HG03558 (cell line): Measurements from ENCODE around the gene MAPK8.

ENCODE experiments used
- ATAC-seq: cut with Tn5 transposase; IDR thresholded peaks from one replicate; pipeline ENCODE4 v1.9.1; 2021; ENCODE audit warnings: moderate number of reproducible peaks; ENCODE audit not compliant: unreplicated experiment; ENCODE audit errors: extremely low read depth

Gene MAPK8

DNA sequence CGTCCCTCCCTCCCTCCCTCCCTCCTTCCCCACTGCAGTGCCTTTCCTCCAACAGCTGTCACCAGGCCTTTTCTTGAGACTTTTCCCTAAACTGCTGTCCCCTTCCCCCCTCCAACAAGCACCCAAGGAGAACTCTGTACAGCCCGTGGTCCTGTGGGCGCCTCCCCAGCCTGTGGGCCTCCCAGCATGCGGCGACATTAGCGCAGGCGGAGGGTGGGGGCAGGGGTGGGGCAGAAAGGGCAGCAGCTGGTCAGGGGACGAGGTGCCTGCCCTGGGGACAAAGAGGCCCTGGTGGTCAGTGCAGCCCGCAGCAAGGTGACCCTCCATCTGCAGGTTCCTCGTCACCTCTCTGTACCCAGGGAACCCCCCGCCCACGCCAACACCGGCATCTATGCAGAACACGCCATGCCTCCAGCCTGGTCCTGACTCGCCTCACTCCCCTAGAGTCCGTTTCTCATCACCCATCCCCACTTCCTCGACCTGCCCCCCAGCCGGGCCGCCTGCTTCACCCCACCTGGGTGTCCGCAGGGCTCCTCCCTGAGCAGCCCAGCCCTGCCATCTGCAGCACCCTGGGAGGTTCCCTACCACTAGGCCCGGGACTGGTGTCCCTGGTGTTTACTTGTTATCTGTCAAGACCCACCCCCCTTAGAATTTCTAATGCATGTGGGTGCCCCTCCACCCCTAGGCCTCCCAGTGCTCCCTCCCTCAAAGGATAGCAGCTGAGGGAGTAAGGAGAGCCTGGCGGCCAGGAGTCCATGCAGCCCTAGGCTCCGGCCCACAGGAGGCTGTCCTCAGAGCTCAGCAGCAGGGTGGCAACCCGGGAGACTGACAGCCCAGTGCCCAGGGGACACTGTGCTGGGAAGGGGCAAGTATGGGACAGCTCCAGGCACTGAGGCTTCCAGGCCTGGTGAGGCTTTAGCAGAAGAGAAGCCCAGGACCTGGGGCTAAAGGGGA, 150.6 kb downstream of the MAPK8 start:
- ATAC-seq = no peak

DNA sequence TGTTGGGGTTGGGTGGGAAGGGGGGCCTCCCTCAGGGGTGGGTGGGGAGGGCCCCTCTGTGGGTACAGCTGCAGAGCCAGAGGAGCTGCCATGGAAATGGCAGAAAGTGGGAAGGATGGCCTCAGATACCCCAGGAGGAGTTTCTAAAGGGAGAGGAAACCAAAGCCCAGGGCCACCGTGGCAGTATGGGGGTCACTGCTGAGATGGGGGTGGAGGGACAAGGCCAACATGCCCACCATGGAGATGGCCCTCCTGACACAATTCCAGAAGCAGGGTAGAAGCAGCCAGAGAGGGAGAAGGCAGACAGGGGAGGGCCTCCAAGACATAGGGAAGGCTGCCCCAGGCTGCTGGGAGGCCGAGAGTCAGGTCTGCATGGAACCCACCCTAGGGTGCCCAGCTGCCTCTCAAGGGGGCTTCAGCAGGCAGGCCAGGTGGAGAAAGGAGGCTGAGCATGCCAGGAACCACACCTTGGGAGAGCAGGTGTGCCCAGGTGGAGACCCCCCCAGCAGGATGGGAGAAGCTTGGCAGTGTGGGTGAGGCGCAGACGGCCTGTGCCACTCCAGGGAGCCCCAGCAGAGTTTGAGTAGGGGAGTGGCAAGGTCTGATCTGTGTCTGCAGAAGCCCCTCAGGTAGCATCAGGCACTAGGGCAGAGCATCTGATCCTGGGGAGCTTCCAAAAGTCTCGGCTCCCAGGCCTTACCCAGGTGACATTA, 151.6 kb downstream of the MAPK8 start:
- no peak for ATAC-seq

DNA sequence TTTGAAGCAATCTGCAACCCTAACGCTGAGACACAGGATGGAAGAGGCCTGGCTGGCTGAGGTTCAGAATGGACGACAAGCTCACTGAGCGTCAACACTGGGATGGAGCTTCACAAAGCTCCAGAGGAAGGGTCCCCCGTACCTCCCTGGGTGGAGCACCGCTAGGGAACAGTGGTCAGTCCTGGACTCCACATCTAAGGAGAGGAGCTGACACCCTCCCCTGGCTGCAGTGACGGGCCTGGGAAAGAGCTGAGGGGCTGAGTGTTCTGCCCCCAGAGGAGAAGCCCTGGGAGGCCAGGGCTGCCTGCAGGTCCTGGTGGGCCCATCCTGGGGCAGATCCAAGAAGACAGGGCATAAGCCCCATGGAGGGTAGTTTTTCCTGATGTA, 152.2 kb downstream of the MAPK8 start:
- no peak for ATAC-seq

DNA sequence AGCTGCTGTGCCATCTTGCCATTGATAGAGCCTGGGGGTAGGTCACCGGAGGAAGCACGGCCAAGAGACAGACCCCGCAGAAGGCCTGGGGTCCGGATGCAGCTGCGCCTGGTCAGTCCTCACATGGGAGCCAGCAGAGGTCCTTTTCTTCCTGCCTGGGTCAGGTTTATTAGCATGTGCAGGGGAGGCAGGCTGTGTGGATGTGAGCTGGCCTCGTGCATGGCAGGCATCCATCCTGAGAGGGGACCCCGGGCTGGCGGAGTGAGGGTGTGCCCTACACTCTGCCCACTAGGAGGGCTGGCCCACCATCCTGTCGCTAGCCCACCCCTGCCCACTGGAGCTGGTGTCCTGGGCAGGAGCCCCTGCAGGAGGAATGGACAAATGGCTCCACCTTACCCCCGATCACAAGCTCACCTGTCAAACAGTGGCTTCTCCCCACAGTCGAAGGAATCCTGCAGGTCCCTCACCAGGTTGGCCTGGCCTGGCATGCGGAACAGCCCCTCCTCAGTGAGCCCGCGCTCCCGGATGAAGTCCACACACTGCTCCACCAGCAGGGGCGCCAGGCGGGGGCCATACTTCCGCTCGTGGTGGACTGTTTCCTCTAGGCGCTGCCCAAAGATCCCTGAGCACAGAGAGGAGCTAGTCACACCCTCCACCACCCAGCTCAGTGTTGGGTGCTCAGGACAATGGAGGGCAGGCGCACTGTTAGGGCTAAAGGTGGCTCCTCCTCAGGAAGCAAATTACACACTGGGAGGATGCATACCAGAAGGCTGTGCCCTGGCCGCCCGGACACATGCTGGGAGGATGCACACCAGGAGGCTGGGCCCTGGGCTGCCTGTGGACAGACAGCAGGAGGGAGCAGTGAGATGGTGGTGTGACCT, 153.0 kb downstream of the MAPK8 start:
- ATAC-seq = no peak

DNA sequence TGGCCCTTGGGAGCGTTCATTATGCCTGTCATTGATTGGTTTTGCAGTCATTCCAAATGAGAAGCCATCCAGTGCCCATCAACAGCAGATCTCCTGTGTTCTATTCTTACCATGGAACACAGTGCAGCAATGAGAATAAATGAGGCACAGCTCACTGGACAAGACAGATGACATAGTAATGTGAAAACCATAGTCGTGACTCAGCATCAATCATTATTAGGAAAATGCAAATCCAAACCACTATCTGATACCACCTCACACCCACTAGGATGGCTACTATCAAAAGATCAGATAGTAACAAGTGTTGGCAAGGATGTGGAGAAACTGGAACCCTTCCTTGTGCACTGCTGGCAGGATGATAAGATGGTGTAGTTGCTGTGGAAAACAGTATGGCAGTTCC, 153.7 kb downstream of the MAPK8 start:
- ATAC-seq = no peak

DNA sequence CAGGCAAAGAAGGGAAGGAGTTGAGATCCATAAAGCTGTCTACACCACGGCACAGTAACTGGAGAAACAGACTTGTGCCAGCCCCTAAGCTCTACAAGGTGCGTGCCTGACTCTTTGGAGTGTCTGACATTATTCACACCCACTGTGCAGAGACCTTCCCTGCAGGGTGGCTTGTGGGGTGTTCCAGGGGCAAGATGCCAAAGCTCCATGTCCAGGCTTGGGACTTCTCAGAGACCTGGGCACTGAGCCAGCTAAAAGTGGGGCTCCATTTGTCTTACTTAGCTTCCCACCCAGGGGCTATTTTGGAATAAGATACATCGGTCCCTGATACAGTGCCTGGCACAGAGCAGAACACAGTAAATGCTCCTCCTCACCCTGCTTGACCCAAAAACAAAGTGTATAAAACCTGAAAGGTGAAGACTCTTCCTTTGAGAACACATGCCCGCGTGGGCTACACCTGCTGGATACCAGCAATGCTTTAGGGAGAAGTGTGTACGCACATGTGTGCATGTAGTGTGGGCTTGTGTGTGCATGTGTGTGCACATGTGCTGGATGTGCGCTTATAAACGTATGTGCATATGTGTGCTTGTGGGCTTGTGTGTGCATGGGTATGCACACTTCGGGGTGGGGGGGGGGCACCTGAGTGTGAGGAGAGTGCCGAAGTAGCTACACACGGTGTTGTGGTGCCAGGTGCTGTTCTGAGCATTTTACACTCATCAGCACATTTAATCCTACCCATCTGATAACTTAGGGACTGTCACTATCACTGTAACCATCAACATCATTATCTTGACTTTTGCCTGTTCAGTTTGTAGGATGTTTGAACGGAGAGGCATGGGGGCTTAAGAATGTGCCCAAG, 155.4 kb downstream of the MAPK8 start:
- ATAC-seq = no peak

DNA sequence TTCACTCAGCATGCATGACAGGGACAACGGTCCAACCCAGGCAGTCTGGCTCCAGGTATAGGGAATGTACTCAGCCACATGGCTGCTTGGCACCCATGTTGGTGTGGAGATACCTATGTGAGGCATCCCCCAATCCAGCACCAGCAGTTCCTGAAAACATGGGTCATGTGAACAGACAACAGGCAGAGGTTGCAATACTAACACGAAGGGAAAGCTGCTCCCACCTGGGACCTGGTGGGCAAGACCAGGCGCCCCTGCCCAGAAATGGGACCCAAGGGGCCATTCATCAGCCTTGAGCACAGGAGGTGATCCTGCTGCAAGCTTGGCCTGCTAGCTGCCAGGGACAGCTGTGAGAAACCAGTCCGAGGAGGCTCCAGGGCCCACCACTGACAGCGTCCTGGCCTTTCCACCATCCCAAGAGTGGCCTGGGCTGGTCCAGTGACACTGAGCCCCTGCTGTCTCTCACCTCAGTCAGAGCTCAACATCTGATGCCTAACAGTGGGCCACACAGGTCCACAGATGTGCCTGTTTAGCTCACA, 156.1 kb downstream of the MAPK8 start:
- no peak for ATAC-seq

DNA sequence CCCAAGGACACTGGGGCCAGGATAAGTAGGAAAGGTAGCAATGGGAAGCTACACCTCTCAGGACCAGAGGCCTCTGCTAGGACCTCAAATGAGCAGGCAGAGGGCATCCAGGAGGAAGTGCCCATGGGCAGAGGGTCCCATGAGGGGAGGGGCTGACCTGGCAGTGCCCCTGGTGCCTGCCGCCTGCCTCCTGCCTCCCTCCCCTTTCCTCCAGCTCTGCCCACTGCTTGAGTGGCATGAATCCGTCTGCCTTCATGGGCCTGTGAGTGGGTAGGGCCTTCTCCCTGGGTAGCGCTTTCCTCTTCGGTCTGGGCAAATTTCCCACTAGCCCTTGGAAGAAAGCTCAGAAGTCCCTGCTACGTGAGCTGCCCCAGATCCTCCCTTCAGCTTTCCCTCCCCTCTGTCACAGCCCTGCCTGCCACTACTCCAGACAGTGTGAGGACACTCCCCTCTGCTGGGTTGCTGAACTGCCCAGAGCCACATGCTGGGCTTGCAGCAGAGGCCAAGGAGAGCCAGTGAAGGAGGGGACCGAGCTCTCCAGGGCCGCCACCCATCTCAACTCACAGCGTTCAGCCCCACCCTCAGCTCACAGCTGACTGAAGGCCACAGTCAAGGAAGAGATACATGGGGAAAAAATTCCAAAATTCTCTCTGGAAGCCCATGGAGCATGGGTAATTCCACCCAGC, 157.0 kb downstream of the MAPK8 start:
- ATAC-seq = no peak

DNA sequence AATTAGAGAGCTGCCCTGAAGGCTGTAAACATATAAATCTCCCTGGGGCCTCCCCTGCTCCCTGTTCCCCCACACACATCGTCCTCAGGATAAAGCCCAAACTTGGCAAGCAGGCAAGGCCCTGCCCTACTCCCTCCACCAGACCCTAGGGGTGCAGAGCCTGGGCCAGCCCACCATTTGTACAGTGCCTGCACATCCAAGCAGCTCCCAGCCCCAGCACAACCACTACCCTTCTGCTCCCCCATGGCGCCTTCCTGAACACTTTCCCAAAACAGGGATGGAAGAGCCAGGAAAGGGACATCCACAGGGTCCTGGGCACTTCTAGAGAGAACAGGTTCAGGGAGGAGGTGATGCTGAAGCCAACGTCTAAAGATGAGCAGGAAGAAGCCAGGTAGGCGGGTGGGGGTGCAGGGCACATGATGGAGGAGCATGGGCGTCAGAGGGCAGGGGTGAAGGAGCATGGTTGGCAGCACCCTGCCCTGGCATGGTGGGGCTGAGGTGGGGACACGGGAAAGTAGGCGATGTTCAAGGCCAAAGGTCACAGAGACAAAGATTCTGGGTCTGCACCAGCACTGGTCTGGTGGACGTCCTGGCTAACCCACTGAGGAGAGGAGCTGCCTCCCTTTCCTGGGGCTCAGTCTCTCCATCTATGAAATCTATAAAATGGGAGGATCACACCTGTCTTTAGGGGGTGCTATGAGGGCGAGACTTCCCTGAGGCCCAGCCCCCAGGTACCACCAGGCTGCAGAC, 157.8 kb downstream of the MAPK8 start:
- ATAC-seq = no peak

DNA sequence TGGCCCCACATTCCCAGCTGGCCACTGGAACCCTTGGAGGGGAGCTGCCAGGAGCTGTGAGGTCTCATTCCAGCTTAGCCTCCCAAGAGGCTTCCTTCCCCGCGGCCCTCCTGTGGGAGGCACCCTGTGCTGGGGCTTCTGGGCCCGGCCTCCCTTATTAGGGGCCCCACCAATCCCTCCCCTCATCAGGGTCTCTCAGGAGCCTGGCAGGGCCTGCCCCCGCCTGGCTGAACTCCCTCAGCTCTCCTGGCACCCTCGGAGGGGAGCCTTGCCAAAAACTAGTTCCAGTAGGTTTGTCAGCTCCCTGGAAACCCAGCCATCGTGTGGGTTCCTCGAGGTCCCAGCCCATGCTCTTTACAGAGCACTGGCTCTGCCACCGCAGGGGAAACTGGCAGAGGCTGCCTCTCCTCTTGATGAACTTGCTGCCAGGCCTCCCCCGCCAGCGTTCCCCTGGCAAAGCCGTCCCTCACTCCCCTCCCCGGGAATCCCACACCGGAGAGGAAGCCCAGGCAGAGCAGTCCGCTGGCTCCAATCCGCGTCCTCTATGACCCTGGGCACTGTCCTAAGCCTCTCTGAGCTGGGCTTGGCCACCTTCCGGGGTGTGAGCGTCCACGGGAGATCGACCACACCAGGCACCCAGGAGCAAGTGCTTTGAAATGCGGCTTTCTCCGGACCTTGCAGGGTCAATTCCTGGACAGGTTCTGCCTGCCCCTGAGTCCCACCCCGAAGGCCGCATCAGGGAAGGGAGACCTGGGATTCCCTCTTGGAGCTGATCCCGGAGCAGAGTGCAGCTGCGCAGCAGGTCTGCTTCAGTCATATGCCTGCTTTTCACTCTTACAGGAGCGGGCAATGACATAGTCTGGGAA, 158.6 kb downstream of the MAPK8 start:
- no peak for ATAC-seq

DNA sequence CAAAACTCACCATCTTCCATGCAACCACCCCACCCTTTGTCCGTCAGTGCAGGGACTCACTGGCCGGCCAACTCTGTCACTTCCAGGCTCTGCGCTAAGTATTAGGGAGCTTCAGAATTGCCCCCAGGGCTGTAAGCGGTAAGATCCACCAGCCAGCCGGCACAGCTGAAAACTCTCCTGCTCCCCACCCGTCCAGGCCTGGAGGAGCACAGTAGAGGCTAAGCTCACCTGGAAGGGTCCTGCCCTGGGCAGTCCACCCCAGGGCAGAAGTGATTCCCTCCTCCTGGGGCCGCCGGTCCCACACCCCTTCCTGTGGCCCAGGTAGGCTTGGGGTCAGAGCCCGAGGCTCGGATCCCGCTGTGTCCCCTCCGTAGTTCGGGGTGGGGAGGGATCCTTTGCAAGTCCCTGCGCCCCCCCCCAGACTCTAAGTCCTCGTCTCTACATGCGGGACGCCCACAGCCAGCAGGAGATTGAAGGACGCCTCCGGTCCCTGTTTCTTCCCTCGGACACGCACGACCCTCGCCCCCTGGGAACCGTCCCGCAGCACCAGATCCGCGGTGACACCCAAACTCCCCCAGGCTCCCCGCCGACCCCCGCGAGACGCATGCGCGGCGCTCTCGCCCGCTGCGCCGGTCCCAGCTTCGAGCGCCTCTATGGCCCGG, 159.5 kb downstream of the MAPK8 start:
- ATAC-seq = no peak

DNA sequence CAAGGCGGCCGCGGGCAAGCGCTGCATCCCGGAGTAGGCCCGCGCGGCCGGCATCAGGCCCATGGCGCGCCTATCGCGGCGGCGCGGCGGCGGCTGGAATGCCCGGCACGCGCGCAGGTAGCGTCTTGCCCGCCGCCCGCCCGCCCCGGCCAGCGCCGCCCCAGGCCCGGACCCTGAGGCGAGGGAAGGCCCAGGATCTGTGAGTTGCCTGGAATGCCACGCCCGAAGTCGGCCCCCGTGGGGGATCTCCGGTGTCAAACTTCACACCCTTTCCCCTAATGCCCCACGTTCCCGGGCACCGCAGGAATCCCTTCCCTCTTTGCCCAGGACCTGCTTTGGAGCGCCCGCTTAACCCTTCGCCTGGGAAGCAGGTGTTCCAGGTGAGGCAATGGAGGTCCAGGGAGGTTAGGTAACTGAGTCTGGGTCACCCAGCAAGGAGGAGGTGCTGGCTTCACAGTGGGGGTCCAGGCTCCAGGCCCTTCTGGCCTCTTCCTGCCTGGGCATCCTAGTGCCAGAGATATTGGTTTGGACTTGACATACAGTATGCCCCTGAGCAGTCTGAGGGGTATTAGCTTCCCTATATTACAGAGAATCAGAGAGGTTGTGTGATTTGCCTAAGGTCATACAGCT, 160.2 kb downstream of the MAPK8 start:
- ATAC-seq = no peak

DNA sequence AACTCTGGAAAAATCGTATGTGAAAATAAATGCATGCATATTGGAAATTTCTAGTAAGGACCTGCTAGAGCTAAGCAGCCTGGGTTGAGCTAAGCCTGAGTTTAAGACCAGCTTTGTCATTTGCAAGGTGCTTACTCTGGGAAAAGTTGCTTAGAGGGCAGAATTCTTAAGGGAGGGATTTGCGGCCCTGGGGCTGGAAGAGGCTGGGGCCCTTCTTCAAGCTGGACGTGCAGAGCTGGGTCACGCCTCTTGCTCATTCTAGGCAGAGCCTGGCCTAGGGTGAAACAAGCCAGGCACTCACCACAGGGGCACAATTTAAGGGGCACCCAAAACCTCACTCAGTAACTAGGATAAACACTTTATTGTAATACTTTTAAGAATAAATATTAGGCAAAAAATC, 161.2 kb downstream of the MAPK8 start:
- ATAC-seq = no peak

DNA sequence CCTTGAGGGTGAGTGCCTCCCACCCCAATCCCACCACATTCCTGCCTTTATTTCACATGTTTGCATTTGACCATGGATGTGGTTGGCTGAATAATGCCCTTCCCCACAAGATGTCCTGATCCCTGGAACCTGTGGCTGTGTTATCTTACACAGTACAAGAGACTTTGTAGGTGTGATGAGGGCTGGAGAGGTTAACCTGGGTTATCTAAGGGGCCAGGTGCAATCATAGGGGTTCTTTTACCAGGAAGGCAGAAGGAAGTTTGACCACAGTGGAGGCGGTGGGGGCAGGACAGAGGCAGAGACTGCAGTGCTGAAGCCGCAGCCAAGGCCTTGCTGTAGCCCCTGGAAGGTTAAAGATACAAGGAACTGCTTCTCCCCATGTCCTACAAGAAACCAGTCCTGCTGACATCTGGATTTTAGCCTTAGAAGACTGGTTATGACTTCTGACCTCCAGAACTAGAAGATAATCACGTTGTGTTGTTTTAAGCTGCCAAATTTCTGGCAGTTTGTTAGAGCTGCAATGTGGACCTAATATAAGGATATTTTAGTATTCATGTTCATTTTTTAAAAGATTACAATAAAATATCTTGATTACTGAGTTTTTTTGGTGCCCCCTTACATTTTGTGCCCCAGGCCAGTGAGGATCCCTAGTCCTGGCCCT, 161.8 kb downstream of the MAPK8 start:
- no peak for ATAC-seq

DNA sequence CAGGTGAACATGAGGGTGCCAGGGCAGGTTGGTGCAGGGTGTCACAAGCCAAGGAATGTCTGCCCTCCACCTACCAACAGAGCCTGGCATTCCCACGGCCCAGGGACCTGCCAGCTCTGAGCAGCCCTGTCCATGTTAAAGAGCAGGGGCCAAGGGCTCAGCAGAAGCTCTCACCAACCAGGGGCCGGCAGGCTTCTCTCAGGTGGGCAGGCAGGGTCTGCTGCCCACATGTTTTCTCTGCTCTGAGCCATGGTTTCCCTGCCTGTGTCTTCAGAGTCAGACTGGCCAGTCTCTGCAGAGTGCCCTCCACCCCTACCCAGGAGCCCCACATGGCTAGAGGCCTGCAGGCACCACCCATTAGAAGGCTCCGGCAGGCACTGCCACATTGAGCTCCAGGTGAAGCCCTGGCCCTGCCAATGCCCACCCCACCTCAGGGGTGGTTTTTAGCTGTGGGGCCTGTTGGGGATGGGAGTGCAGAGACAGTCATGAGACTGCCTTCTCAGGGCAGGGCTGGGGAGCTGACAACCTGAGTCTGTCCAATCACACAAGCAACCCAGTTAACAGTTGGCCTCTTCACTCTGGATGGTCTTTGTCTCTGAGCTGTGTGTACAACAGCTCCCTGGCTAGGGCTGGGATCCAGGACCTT, 162.5 kb downstream of the MAPK8 start:
- ATAC-seq = no peak
